CD4-positive, alpha-beta T cell treated with Interleukin-4 for 1 hour (primary cell): ENCODE results near the gene COG1.
"Not testable (repeated sequence)": the region's sequence is repeated elsewhere in the genome, so short reads cannot be mapped to it uniquely, and the experiment has no call there.

Experiments used
- DNase-seq, 2 donors: peaks; one replicate each; pipeline ENCODE4 v3.0.0-alpha.2; 2020 to 2022

The COG1 gene, protein sequence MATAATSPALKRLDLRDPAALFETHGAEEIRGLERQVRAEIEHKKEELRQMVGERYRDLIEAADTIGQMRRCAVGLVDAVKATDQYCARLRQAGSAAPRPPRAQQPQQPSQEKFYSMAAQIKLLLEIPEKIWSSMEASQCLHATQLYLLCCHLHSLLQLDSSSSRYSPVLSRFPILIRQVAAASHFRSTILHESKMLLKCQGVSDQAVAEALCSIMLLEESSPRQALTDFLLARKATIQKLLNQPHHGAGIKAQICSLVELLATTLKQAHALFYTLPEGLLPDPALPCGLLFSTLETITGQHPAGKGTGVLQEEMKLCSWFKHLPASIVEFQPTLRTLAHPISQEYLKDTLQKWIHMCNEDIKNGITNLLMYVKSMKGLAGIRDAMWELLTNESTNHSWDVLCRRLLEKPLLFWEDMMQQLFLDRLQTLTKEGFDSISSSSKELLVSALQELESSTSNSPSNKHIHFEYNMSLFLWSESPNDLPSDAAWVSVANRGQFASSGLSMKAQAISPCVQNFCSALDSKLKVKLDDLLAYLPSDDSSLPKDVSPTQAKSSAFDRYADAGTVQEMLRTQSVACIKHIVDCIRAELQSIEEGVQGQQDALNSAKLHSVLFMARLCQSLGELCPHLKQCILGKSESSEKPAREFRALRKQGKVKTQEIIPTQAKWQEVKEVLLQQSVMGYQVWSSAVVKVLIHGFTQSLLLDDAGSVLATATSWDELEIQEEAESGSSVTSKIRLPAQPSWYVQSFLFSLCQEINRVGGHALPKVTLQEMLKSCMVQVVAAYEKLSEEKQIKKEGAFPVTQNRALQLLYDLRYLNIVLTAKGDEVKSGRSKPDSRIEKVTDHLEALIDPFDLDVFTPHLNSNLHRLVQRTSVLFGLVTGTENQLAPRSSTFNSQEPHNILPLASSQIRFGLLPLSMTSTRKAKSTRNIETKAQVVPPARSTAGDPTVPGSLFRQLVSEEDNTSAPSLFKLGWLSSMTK

DNA sequence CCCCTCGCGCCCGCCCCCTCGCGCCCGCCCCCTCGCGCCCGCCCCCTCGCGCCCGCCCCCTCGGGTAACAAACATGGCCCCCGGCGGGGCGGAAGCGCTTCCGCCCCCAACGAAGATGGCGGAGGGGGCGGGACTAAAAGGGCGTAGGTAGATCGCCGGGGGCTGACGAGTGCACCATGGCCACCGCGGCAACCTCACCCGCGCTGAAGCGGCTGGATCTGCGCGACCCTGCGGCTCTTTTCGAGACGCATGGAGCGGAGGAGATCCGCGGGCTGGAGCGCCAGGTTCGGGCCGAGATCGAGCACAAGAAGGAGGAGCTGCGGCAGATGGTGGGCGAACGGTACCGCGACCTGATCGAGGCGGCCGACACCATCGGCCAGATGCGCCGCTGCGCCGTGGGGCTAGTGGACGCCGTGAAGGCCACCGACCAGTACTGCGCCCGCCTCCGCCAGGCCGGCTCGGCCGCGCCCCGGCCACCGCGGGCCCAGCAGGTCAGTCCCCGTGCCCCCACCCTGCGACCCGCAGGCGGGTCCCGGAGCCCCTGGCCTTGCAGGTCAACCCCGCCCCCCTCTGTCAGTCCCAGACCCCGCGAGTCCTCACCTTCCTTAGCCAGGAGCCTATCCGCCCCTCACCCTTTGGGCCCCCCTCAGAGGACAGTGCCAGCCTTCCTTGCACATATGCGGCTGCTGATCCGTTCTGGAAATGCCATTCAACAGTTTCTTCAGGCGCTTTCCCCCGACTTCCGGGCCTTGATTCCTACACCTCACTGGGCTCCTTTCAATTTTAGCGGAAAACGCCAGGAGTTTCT lies at the start of gene COG1:
Gene COG1 (plus strand): TSS at position 162 of the 808 bp plus-strand sequence. CDS start 15 bp downstream, at position 177.
- peak; percentile 87 for DNase-seq

DNA sequence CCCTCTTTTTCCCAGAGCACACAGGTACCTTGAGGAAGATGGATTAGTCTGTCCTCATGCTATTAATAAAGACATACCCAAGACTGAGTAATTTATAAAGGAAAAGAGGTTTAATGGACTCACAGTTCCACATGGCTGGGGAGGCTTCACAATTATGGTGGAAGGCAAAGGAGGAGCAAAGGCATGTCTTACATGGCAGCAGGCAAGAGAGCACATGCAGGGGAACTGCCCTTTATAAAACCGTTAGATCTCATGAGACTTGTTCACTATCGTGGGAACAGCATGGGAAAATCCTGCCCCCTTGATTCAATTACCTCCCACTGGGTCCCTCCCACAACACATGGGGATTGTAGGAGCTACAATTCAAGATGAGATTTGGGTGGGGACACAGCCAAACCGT lies 48.6 kb upstream of the COG1 start:
- not testable (repeated sequence) for DNase-seq

DNA sequence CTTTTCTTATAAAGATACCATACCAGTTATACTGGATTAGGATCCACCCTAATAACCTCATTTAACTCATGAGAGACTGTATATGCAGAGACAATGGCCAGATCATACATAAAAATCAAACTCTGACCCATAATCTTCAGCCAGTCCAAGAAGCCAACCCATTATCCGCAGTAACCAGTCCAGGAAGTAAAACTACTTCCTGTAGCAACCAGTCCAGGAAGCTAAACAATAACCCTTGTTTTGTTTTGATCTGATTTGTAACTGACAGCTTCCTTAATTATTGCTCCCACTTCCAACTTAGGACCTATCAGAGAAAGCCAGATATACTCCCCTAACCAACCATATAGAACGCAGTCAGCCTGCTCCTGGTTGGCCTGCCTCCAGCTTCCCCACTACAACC lies 47.2 kb upstream of the COG1 start:
- no peak for DNase-seq

DNA sequence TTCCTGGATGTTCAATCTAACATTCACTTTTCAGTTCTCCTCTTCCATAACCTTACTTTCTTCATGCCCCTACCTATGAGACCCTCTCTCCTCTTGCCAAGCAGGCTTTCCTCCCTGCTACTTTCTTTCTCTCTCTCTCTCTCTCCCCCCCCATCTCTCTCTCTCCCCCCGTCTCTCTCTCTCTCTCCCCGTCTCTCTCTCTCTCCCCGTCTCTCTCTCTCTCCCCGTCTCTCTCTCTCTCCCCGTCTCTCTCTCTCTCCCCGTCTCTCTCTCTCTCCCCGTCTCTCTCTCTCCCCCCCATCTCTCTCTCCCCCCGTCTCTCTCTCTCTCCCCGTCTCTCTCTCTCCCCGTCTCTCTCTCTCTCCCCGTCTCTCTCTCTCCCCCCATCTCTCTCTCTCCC lies 45.1 kb upstream of the COG1 start:
- not testable (repeated sequence) for DNase-seq

DNA sequence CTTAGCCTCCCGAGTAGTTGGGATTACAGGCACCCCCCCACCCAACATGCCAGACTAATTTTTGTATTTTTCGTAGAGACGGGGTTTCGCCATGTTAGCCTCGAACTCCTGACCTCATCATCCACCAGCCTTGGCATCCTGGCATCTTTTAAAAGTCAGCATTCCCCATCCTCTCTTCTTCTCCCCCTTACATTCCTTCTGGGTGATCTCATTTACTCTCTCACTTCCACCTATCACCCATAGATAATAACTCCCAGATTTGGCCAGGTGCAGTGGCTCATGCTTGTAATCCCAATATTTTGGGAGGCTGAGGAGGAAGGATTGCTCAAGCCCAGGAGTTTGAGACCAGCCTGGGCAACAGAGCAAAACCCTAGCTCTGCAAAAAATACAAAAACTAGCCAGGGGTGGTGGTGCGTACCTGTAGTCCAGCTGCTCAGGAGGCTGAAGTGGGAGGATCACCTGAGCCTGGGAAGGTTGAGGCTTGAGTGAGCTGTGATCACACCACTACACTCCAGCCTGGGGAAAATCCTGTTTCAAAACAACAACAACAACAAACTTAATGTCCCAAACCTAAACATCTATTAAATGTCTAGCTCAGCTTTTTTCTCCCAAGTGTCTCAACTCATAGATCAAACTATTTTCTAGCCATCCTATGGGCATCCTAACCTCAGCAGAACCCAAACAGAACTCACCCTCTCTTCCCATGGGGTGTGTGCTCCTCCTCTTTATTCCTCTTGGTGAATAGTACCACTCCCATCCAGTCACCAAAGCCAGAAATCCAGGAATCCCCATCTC lies 44.1 kb upstream of the COG1 start:
- no peak for DNase-seq

DNA sequence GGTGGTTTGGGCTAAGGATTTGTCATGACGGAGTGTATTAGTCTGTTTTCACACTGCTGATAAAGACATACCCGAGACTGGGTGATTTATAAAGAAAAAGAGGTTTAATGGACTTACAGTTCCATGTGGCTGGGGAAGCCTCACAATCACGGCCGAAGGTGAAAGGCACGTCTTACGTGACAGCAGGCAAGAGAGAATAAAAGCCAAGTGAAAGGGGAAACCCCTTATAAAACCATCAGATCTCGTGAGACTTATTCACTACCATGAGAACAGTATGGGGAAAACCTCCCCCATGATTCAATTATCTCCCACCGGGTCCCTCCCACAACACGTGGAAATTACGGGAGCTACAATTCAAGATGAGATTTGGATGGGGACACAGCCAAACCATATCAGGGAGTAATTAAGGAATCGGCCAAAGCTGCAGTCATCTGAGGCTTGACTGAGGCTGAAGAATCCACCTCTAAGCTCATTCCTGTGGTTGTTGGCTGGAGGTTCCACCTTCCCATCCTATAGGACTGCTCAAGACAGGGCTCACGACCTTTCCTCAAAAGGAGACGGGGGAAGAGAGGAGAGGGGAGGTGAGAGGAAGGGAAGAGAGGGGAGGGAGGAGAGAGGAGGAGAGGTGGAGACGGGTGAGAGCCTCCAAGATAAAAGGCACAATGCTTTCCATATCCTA lies 42.1 kb upstream of the COG1 start:
- not testable (repeated sequence) for DNase-seq

DNA sequence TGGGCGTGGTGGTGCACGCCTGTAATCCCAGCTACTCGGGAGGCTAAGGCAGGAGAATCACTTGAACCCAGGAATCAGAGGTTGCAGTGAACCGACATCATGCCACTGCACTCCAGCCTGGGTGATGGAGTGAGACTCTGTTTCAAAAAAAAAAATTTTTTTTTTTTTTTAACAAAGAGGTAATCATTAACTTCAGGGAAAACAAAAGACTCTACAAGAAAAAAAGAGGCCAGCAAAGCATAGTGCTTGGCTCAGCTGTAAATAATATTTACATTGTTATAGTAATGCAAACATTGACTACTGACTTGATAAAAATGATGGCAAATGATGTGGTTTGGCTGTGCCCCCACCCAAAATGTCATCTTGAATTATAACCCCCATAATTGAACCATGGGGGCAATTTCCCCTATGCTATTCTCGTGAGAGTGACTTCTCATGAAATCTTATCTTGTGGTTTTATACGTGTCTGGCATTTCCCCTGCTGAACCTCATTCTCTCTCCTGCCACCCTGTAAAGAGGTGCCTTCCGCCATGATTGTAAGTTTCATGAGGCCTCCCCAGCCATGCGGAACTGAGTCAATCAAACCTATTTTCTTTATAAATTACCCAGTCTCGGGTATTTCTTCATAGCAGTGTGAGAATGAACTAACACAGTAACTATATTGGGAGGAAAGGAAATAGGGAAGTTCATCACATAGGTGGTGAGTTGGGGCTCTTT lies 40.8 kb upstream of the COG1 start:
- peak; percentile 11 to 53 for DNase-seq

DNA sequence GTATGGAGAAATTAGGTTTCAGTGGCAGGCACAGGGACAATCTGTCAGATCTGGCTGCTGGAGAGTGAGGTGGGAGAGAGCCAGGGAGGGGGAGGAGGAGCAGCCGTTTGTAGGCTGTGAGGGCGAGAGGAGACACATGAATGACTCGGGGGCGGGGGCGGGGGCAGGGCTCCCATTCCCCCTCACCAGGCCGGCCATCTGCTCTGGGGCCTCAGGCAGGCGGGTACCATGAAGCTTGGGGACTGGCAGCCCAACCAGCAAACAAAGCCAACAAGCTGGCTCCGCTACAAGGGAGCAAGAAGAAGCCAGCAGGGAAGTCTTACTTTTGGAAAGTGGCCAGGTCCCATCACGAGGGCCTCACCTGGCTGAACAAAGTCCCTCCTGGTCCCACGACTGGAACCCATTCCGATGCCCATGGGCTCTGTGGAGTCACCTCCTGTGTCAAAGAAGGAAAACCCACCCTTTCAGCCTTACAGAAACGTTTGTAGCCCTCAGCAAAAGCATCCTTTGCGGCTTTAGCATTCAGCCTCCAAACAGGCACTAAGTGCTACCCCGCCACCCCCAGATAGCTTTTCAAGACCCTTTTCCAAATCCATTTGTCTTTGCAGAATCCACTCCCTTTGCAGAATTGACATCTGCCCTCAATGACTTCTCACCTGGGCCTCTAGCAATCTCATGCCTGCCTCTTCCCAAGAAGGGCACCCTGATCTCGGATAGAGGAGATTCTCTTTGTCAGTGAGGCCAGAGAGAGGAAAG lies 37.3 kb upstream of the COG1 start:
- no peak for DNase-seq

DNA sequence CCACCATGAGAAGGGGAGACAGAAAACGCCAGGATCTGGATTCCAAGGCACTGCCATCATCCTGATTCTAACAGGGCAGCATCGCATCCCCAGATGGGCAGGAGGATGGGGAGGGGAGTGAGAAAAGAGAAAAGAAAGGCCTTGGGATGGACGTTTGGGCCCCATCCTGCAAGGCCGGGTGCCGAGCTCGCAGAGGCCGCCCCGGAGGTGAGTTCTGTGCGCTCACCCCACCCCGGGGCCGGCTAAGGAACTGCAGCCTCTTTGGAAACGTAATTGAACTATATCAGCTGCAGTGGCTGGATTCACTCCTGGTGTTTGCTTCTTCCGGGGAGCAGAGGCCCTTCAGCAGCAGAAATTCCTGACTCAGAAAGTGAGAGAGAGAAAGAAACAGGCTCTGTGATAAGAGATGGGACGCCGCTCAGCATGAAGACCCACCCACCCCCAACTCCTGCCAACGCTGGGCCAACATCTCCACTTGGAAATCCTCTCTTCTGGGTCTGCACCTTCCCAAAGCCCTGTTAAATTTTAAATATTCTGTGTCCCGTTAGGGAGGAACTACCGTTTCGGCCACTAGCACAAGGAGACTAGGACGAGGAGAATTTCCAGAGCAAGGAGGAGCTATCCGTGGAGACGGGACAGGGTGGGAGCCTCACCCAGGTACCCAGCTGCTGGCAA lies 36.6 kb upstream of the COG1 start:
- DNase-seq = peak; percentile 41 to 53

DNA sequence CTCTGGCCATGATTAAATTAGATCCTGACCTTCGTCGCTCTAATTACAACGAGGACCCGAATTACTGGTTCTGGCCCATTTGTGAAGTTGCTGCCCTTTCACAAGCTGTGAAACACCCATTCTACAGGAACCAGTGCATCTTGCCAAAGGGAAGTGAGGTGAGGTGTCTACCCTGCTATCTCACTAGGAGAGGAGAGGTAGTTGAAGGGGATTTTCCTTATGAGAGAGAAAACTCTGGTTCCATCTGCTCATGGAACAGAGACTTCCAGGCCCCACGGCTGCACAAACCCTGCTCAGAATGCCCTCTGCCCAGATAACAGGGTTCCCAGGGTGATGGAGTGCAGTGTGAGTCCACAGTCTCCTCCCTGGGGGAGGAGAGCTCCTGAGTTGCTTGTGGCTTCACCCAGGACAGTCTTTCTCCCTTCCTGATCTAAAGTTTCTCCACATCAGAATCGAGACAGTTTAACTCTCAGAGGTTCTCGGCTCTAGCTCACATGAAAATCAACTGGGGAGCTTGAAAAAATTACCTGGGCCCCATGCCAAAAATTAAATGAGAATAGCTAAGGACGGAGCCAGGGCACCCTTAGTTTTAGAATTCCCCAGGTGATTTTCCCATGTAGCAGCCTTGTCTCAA lies 35.9 kb upstream of the COG1 start:
- DNase-seq = no peak

DNA sequence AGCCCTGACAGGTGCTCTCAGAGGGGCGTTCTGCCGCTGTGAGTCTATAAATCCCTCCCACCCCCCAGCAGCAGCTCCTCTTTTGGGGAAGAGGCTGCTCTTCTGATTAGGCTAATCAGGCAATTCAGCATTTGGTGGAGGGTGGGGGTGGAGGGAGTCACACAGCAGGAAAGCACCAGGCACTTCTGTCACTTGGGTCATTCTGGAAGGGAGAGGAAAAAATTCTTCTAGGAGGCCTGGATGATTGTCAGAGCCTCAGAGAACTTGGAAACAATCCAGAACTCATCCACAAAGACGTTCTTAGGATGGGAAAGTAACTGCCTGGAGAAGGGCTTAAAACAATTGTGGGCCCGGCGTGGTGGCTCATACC lies 35.3 kb upstream of the COG1 start:
- no peak for DNase-seq

DNA sequence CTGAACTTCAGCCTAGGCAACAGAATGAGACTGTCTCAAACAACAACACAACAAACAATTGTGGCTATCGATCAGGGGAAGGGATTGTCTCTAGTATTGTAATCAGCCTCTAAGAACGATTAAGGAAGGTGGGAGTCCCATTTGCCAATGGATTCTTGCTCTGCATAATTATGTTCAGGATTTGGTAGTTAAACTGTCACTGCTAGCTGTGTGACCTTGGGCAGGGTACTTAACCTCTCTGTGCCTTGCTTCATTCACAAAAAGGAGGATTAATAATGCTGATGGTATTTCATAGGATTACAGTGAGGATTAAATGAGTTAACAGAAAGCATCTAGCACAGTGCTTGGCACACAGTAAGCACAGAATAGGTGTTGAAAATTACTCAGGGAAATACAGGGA lies 34.7 kb upstream of the COG1 start:
- DNase-seq = no peak

DNA sequence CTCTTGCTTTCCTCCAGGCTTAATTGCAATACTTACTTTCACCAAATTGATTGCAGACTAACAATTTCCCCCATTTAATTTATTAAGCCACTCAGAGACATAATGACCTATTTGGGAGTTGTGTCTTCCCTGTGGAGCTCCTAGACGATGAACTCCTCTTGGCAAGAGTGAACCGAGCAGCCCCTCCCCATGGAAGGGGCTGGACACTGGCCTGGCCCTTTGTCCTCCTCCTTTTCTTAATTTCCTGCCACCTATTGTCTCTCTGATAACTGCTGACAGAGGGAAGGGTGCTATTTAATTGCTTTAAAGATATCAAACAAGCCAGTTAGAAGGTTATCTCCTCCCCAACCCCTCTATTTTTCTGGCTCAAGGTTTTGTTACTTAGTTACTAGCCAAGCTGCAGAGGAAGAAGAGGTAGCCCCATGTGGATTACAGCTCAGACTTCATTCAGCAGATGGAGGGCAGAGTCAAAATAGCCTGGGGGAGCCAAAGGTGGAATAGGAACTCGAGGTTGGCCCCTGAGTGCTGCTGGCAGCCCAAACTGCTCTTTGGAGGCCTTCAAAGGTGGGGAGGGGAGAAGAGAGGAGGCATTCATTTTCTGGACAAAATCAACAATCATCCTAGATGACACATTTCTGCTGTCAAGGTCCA lies 31.8 kb upstream of the COG1 start:
- no peak for DNase-seq

DNA sequence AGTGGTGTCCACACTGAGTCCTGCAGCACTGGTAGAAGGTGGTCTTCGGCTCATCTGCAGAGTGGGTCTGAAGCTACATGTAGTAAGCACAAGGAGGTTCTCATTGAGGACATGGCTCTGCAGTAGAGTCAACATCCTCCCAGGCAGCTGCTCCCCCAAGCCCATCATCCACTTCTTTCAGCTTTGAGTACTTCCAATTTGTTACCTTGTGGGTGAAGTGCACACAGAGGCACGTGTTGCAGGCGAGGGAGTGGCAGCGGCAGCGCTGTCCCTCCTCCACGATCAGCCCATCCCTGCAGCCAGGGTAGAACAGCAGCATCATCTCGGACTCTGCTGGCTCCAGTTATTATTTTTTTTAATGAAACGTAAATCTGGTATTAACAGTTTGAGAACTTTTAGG lies 29.8 kb upstream of the COG1 start:
- DNase-seq = no peak

DNA sequence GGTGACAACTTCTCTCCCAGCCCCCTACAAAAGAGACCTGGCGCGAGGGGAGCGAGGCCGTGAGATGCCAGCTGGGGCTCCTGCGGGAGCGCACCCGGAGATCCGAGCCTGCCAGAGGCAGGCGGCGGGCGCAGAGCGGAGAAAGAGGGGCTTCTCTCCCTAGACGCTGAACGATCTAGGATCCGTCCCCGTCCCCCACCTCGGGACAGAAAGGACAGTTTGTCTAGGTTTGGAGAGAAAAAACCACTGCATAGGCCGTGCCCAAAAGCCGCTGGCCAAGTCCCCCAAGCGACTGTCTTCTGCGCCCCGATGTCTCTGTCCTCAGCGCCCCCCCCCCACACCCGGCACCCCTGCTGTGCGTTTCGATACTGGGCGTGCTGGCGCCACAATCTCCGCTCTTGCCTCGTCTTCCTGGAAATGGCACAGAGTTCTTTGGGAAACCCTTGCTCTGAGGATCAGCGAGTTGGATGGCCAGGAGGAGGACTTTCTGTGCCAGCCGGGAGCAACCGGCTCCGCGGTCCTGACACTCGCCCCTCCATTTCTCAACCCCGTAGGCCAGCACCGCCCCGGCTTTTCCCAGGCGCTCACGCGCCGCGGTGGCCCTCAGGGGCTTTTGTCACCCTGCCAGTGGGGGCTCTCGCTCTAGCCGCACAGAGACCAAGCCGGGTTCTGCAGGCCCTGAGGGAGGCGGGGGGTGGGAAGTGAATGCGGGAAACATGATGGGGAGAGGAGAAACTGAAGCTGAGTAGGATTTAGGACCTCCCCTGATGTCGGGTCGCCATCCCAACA lies 27.0 kb upstream of the COG1 start:
- DNase-seq = no peak

DNA sequence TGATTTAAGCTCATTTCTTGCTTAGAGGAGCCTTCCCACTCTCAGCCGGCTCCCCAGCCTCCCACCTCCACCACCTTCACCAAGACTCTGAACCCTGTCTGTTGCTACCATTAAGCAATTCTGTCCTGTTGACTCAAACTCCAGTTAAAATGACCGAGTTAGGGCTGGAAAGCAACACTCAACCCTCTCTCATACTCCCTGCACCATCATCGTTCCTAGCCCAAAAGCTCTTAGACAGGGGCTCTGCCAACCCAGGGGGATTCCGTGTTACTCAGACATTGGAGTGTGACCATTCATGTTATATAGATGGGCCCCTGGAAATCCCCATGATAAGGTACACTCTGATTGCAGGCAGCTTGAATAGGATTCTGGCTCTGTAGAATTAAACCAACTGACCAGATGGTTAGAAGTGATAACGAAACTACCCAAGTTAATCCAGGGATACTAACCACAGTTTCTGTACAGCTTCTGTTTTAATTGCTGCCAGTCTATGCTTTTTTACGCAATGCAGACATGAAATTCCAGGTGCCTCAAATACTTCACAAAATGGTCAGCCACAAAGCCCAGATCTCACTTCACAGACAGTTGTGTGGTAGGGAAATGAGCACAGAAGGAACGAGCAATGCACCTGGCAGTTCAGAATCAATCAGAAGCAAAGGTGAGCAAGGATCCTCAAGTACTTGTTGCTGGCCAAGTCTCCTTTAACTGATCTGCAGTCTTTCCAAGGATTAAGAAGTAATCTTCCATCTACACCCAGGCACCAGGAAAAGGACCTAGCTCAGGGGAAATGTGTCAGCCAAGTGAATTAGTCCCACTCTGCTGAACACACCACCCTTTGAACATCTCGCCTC lies 25.9 kb upstream of the COG1 start:
- DNase-seq = no peak

DNA sequence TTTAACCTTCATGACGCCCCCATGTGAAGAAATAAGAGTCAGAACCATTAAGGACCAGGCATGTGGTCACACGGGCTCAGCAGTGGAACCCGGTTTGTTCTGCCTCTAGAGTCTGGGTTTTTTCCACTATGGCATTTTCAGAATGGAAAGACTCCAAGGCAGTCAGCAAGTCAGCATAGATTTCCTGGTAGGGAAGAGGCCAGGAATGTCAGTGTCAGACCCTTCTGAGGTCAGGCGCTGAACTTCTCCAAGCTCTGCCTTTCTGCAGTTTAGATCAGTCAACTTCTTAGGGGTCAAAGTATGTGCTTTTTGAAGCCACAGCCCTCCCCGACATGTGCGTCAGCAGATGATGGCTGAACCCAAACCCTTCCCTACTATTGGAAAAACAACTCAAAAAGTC lies 24.2 kb upstream of the COG1 start:
- DNase-seq = no peak
